ENCODE data around the gene HOXB9.

Gene HOXB9

GRCh38 chr17:48574505-48575065 lies 51.6 kb downstream of the HOXB9 start:
- no peak for DNase-seq (ENCODE audit: insufficient read length, low spot score)
- no peak for FAIRE-seq

DNA sequence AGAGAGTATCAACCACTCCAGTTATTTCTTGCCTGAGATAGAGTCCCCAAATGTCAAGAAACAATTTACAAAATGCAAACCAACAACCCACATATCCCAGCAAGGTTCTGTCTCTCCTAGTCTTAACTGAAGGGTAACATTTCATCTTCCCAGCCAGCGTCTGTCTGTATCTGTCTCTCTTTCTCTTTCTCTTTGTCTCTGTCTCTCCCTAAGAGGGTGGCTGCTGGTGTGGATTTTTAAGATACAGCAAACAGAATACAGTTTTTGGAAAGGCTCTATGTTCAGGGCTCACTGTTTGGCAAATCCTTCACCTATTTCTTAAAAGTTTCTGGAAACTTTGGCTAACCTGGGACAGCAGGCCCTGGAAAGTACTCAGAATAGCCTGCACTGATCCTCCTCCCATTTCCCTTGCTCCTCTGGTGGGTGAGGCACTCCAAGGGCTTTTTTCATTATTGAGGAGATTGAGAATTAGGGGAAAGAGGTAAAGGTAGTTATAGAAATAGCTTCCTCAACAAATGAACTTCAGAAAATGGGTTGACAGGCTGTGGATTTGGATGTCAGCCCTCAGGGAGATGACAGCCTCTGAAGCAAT lies 54.2 kb downstream of the HOXB9 start:
- FAIRE-seq, result no peak
- DNase-seq (ENCODE audit: insufficient read length, low spot score), result no peak
